Neural cell (in vitro differentiated cells): ENCODE measurements around the gene TIMELESS. TPM values are rescaled to one million over a fixed set of nuclear protein-coding genes. Genes with fewer than 3 reads are reported as not detected.

Experiments used
- H2AFZ ChIP-seq: fragments of 200-600, 300-800 bp; sonication (generic), shearing (Covaris generic); 2 replicates; pipeline ENCODE4 v1.6.0; 2014; ENCODE audit warnings: low read depth, mild to moderate bottlenecking, antibody characterized with exemption, low read length, moderate library complexity
- H3F3A ChIP-seq: fragments of 200-600 bp; shearing (Covaris generic); 2 replicates; pipeline ENCODE4 v1.6.1; 2016; ENCODE audit warnings: mild to moderate bottlenecking, moderate library complexity, mixed read lengths, antibody characterized with exemption, low read length; ENCODE audit not compliant: insufficient read depth, poor library complexity, severe bottlenecking
- H3K27ac ChIP-seq: fragments of 200-600, 300-800 bp; sonication (generic), shearing (Covaris generic); 2 replicates; pipeline ENCODE4 v1.5.1; 2014; ENCODE audit warnings: mild to moderate bottlenecking, low read length, moderate library complexity
- H3K27me3 ChIP-seq: fragments of 300-800, 200-600 bp; sonication (generic), shearing (Covaris generic); 2 replicates; pipeline ENCODE4 v1.6.0; 2014; ENCODE audit warnings: mild to moderate bottlenecking, low read depth, low read length, moderate library complexity; ENCODE audit not compliant: insufficient read depth
- H3K36me3 ChIP-seq: fragments of 300-800, 200-600 bp; sonication (generic), shearing (Covaris generic); 2 replicates; pipeline ENCODE4 v1.5.1; 2014; ENCODE audit warnings: mild to moderate bottlenecking, antibody characterized with exemption, low read length, moderate library complexity; ENCODE audit not compliant: insufficient read depth
- H3K4me2 ChIP-seq: fragments of 300-800, 200-600 bp; sonication (generic), shearing (Covaris generic); 2 replicates; pipeline ENCODE4 v1.6.0; 2014; ENCODE audit warnings: mild to moderate bottlenecking, low read length
- H3K4me3 ChIP-seq: fragments of 300-800, 200-600 bp; sonication (generic), shearing (Covaris generic); 2 replicates; pipeline ENCODE4 v1.5.1; 2014; ENCODE audit warnings: mild to moderate bottlenecking, low read length, moderate library complexity
- H3K79me2 ChIP-seq: fragments of 200-600 bp; shearing (Covaris generic); replicated peaks from 2 replicates; pipeline ENCODE4 v1.6.0; 2014; ENCODE audit warnings: mild to moderate bottlenecking, low read length, moderate library complexity; ENCODE audit not compliant: insufficient read depth
- H3K9ac ChIP-seq: fragments of 300-800, 200-600 bp; sonication (generic), shearing (Covaris generic); 2 replicates; pipeline ENCODE4 v1.6.1; 2016; ENCODE audit warnings: mild to moderate bottlenecking, low read length, mixed read lengths
- H3K9me2 ChIP-seq: fragments of 200-600 bp; shearing (Covaris generic); 2 replicates; pipeline ENCODE4 v1.6.1; 2016; ENCODE audit warnings: mild to moderate bottlenecking, low read length, mixed read lengths; ENCODE audit not compliant: insufficient read depth
- H3K9me3 ChIP-seq: fragments of 200-600, 300-800 bp; sonication (generic), shearing (Covaris generic); 2 replicates; pipeline ENCODE4 v1.6.1; 2016; ENCODE audit warnings: mild to moderate bottlenecking, mixed run types, low read length, moderate library complexity, mixed read lengths
- H4K20me1 ChIP-seq: fragments of 200-600 bp; shearing (Covaris generic); 2 replicates; pipeline ENCODE4 v1.6.1; 2016; ENCODE audit warnings: mild to moderate bottlenecking, mixed run types; ENCODE audit not compliant: insufficient read depth
- EP300 ChIP-seq: fragments of 450-650 bp; conservative IDR thresholded peaks from 2 replicates; pipeline ENCODE4 v1.6.1; 2014; ENCODE audit warnings: antibody characterized with exemption, mild to moderate bottlenecking, moderate library complexity; ENCODE audit not compliant: poor library complexity, severe bottlenecking
- EZH2 ChIP-seq: fragments of 200-600, 300-800 bp; shearing (Covaris generic), sonication (generic); IDR thresholded peaks from 2 replicates; pipeline ENCODE4 v1.6.1; 2014; ENCODE audit warnings: antibody characterized with exemption, low read length, borderline replicate concordance, mild to moderate bottlenecking; ENCODE audit not compliant: insufficient read depth, poor library complexity, severe bottlenecking
- MXI1 ChIP-seq: fragments of 450-650 bp; conservative IDR thresholded peaks from 2 replicates; pipeline ENCODE4 v1.6.1; 2014; ENCODE audit warnings: antibody characterized with exemption, mild to moderate bottlenecking; ENCODE audit not compliant: poor library complexity, severe bottlenecking
- POLR2AphosphoS5 ChIP-seq: IDR thresholded peaks from 2 replicates; pipeline ENCODE4 v1.6.1; 2012
- RAD21 ChIP-seq: fragments of 450-650 bp; conservative IDR thresholded peaks from 2 replicates; pipeline ENCODE4 v1.6.1; 2014; ENCODE audit warnings: antibody characterized with exemption, mild to moderate bottlenecking, moderate library complexity
- SMC3 ChIP-seq: fragments of 450-650 bp; conservative IDR thresholded peaks from 2 replicates; pipeline ENCODE4 v1.6.1; 2014; ENCODE audit warnings: antibody characterized with exemption, mild to moderate bottlenecking, moderate library complexity; ENCODE audit not compliant: poor library complexity
- TAF1 ChIP-seq: IDR thresholded peaks from 2 replicates; pipeline ENCODE4 v1.6.1; 2012; ENCODE audit warnings: low read depth
- polyA plus RNA-seq: library from polyadenylated mRNA; depleted of rRNA; stranded (reverse); fragments of >200 nt; gene quantifications from 2 replicates; pipeline ENCODE4 v1.2.3, GENCODE V29; 2014
- TF ChIP-seq, protein P1 (sequence below): IDR thresholded peaks from 2 replicates; pipeline ENCODE4 v1.6.1; 2012; ENCODE audit warnings: borderline replicate concordance
- TF ChIP-seq, protein P2 (sequence below): fragments of 450-650 bp; IDR thresholded peaks from 2 replicates; pipeline ENCODE4 v1.5.1; 2014; ENCODE audit warnings: antibody characterized with exemption, mild to moderate bottlenecking, moderate library complexity; ENCODE audit not compliant: poor library complexity, severe bottlenecking

The TIMELESS gene
- polyA plus RNA-seq, 1 donor from 2014 or later: 2.5 TPM

DNA sequence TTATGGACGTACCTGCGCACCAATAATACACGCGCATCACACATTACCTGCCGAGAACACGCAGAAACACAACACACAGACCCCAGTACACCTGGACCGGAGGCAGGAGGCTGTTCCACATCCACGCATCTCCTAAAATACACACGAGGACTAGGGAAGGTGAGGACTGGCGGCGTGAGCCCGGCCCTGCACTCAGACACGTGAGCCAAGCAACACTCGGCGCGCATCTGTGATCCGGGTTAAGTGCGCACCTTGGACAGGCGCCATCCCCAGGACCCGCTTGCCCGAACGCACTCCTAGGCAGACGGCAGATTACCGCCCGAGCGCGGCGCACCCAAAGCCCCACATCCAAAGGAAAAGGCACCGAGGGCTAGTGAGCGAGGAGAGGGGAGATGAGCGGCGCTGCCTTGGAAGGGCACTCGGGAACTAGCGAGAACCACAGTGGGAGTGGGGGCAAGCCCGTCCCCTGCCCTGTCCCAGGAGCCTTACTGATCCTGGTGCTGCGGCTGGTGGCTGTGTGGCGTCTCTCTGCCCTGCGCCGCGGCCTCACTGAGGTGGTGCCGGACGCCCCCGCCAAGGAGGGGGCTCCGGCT is 38.3 kb upstream of the TIMELESS start:
- H3K79me2 ChIP-seq: no peaks in the 10 kb centered on the region
- no peaks in the 10 kb centered on the region for H4K20me1 ChIP-seq
- no peaks in the 10 kb centered on the region for H3K9me2 ChIP-seq
- H3K4me2 ChIP-seq: peak overlapping the region; percentile 11
- H3K27me3 ChIP-seq: peaks cover 32% of the 10 kb centered on the region
- TF ChIP-seq SMC3 (no peak), MXI1 (peak; percentile 68), RAD21 (no peak), POLR2AphosphoS5 (peak; percentile 40)
- TF ChIP-seq, protein P1, sequence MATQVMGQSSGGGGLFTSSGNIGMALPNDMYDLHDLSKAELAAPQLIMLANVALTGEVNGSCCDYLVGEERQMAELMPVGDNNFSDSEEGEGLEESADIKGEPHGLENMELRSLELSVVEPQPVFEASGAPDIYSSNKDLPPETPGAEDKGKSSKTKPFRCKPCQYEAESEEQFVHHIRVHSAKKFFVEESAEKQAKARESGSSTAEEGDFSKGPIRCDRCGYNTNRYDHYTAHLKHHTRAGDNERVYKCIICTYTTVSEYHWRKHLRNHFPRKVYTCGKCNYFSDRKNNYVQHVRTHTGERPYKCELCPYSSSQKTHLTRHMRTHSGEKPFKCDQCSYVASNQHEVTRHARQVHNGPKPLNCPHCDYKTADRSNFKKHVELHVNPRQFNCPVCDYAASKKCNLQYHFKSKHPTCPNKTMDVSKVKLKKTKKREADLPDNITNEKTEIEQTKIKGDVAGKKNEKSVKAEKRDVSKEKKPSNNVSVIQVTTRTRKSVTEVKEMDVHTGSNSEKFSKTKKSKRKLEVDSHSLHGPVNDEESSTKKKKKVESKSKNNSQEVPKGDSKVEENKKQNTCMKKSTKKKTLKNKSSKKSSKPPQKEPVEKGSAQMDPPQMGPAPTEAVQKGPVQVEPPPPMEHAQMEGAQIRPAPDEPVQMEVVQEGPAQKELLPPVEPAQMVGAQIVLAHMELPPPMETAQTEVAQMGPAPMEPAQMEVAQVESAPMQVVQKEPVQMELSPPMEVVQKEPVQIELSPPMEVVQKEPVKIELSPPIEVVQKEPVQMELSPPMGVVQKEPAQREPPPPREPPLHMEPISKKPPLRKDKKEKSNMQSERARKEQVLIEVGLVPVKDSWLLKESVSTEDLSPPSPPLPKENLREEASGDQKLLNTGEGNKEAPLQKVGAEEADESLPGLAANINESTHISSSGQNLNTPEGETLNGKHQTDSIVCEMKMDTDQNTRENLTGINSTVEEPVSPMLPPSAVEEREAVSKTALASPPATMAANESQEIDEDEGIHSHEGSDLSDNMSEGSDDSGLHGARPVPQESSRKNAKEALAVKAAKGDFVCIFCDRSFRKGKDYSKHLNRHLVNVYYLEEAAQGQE: peak; percentile 14
- H3K36me3 ChIP-seq: no peaks in the 10 kb centered on the region
- peak overlapping the region; percentile 64 for H3K9ac ChIP-seq
- peak overlapping the region; percentile 38 for H3K27ac ChIP-seq
- no peaks in the 10 kb centered on the region for H3F3A ChIP-seq
- peak overlapping the region; percentile 80 for H2AFZ ChIP-seq
- H3K4me3 ChIP-seq: peak overlapping the region; percentile 72
- peaks cover 6% of the 10 kb centered on the region for H3K9me3 ChIP-seq

DNA sequence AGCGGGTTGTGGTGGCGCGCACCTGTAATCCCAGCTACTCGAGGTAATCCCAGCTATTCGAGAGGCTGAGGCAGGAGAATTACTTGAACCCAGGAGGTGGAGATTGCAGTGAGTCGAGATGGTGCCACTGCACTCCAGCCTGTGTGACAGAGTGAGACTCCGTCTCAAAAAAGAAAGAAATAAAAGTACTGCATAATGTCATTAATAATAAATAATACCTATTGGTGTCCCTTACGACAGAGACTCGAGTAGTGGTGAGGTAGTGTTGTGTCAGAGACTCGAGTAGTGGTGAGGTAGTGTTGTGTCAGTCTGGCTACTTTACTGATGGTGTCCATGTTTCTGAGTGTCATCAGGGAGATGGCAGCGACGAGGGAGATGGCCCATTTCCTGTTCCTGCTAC is 37.5 kb upstream of the TIMELESS start:
- H3K4me2 ChIP-seq: no peak overlapping the region
- H3K27me3 ChIP-seq: peaks cover 32% of the 10 kb centered on the region
- no peak for TF ChIP-seq SMC3
- TF ChIP-seq MXI1: no peak
- no peak for TF ChIP-seq EP300
- TF ChIP-seq, protein P1: no peak
- TF ChIP-seq POLR2AphosphoS5: no peak
- TF ChIP-seq EZH2: no peak
- TF ChIP-seq RAD21: no peak
- no peak for TF ChIP-seq TAF1
- TF ChIP-seq, protein P2, sequence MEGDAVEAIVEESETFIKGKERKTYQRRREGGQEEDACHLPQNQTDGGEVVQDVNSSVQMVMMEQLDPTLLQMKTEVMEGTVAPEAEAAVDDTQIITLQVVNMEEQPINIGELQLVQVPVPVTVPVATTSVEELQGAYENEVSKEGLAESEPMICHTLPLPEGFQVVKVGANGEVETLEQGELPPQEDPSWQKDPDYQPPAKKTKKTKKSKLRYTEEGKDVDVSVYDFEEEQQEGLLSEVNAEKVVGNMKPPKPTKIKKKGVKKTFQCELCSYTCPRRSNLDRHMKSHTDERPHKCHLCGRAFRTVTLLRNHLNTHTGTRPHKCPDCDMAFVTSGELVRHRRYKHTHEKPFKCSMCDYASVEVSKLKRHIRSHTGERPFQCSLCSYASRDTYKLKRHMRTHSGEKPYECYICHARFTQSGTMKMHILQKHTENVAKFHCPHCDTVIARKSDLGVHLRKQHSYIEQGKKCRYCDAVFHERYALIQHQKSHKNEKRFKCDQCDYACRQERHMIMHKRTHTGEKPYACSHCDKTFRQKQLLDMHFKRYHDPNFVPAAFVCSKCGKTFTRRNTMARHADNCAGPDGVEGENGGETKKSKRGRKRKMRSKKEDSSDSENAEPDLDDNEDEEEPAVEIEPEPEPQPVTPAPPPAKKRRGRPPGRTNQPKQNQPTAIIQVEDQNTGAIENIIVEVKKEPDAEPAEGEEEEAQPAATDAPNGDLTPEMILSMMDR: no peak
- H2AFZ ChIP-seq: no peak overlapping the region
- no peak overlapping the region for H3K9ac ChIP-seq
- H3F3A ChIP-seq: no peaks in the 10 kb centered on the region
- no peaks in the 10 kb centered on the region for H3K36me3 ChIP-seq
- H3K9me3 ChIP-seq: peaks cover 6% of the 10 kb centered on the region
- H3K9me2 ChIP-seq: no peaks in the 10 kb centered on the region
- no peaks in the 10 kb centered on the region for H4K20me1 ChIP-seq
- no peak overlapping the region for H3K27ac ChIP-seq
- H3K4me3 ChIP-seq: peak overlapping the region; percentile 72
- H3K79me2 ChIP-seq: no peaks in the 10 kb centered on the region
